GM12875 (cell line): Measurements from ENCODE around the gene RASSF7.

Experiments used
- H3K4me3 ChIP-seq: one replicate; pipeline ENCODE4 v1.5.1; 2011; ENCODE audit warnings: low read depth, low read length, control low read depth
- CTCF ChIP-seq: IDR thresholded peaks from 2 replicates; pipeline ENCODE4 v1.5.1; 2011; ENCODE audit warnings: low read depth, mild to moderate bottlenecking, control low read depth, inconsistent platforms, low read length, moderate library complexity, borderline replicate concordance; ENCODE audit not compliant: insufficient read depth

Gene RASSF7

GRCh38 chr11:587978-588380 is 27.2 kb downstream of the RASSF7 start:
- no peak overlapping the region for H3K4me3 ChIP-seq
- TF ChIP-seq CTCF, result no peak

- TF ChIP-seq CTCF, result no peak
- H3K4me3 ChIP-seq, result no peak overlapping the region
Measured at GRCh38 chr11:589798-590197, 29.0 kb downstream of the RASSF7 start.

- no peak for TF ChIP-seq CTCF
Measured at GRCh38 chr11:590997-591396, 30.2 kb downstream of the RASSF7 start.

GRCh38 chr11:592501-592900 is 31.7 kb downstream of the RASSF7 start:
- no peak overlapping the region for H3K4me3 ChIP-seq

More at GRCh38 chr11:590997-591396, 30.2 kb downstream of the RASSF7 start:
- H3K4me3 ChIP-seq, result no peak overlapping the region

GRCh38 chr11:592918-593317 is 32.1 kb downstream of the RASSF7 start:
- no peak for TF ChIP-seq CTCF
- H3K4me3 ChIP-seq, result no peak overlapping the region

More at GRCh38 chr11:592501-592900, 31.7 kb downstream of the RASSF7 start:
- TF ChIP-seq CTCF, result no peak

- no peak overlapping the region for H3K4me3 ChIP-seq
- no peak for TF ChIP-seq CTCF
Measured at GRCh38 chr11:593347-593746, 32.6 kb downstream of the RASSF7 start.

GRCh38 chr11:595400-595799 is 34.6 kb downstream of the RASSF7 start:
- no peak overlapping the region for H3K4me3 ChIP-seq
- no peak for TF ChIP-seq CTCF
